GM21447 (cell line): ENCODE measurements around the gene BLZF1.
"Not testable (repeated sequence)": the region's sequence is repeated elsewhere in the genome, so short reads cannot be mapped to it uniquely, and the experiment has no call there.

Experiments used
- ATAC-seq: cut with Tn5 transposase; IDR thresholded peaks from one replicate; pipeline ENCODE4 v1.9.1; 2021; ENCODE audit not compliant: unreplicated experiment

BLZF1 gene

GRCh38 chr1:169367686-169368405 lies at the start of gene BLZF1, which contains the start of gene NME7:
BLZF1 (plus strand) TSS chr1:169368195; CDS start chr1:169369523, 1,328 bp downstream.
NME7 (minus strand) TSS chr1:169367797; CDS start chr1:169367710, 87 bp downstream.
- peak; percentile 96 for ATAC-seq

DNA sequence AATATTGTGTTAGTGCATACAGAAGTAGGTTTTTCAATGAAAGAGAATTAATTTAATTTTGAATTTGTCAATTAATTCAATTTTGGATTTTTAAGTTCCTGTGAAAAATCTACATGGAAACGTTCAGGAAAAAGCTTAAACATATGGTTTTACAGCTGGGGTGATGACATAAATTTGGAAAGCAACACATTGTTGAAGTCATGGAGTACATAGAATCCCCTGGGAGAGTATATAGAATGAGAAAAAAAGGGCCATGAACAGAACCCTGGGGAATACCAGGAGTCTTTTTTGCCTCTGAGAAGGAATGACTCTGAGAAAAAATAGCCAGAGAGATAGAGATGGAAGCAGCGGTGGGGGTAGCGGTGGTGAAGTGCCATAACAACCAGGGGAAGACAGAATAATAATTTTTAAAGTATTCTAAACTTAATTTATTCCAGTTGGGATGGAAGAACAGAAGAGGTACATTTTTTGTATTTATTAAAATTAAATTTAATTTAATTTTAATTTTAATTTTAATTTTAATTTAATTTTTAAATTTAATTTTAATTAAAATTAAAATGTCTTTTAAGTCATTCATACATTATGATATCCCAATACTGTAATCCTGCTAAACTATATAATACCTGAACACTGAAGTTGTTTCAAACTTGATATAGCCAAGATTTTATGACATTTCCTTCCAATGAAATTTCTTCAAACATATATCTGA lies 49.3 kb upstream of the BLZF1 start:
- ATAC-seq = no peak

DNA sequence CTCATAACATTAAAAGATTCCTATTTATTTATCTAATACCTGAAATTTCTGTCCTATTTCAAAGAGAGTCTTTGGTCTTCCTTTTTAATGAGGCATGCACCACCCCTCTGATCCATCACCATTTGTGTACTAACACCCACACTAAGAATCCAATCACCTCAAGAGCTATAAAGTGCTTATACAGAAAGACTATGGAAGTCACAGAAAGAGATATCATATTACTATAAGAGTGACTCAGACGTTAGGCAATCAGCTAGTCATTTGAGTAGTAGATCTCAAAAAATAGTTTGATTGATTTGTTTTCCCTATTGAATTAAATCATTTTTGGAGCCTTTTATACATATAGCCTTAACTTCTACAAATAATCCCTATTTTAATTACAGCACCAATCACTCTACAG lies 46.5 kb upstream of the BLZF1 start:
- no peak for ATAC-seq

- no peak for ATAC-seq
Measured at GRCh38 chr1:169322138-169322537, 45.9 kb upstream of the BLZF1 start.

DNA sequence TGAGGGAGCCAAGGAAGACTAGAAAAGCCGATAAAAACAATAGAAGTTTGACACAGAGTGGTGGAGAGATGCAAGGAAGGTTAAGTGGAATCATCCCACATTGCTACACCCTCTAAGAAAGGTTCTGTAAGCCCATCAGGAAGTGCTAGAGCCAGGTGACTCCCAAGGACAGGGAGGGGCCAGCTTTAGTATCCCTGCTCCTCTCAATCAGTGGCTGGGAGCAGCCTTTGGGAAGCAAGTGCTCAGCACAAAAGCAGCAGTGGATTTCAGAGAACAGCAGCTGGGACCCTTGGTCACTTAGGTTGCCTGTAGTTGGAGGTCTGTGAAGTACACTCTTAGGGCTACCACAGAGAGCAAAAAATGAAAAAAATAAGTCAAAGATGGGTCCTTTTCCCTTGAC lies 42.9 kb upstream of the BLZF1 start:
- no peak for ATAC-seq

- peak; percentile 42 for ATAC-seq
Measured at GRCh38 chr1:169326261-169326955, 41.6 kb upstream of the BLZF1 start.

DNA sequence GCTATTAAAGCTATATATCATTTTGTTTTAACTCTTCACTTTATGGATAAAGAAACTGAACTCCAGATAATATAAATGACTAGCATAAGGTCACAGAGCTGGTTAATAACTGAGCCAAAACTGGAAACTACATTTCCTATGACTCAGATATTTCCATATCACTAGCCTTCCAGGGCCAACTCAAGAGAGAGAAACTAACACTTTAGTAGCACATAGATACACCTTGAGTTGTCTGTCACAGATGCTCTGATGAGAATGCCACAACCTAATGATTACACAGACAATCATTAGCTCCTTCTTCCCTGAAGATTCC lies 41.1 kb upstream of the BLZF1 start:
- peak; percentile 98 for ATAC-seq

DNA sequence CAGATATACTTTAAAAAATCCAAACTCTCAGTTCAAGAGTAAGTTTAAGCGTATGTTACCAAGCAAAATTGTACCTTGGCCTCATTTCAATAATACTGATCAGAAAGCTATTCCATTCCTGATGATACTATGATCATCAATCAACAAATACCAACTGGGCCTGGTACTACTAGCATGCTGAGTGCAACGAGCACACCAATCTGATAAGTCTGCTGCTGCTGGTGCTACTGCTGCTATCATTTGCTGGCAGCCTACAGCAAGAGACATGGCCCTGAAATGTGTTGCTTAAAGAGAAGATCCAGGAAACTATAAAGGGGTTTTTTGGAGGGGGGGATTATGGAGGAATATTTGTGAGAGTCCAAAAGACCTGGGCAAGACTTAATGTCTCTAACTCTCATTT lies 40.1 kb upstream of the BLZF1 start:
- no peak for ATAC-seq

DNA sequence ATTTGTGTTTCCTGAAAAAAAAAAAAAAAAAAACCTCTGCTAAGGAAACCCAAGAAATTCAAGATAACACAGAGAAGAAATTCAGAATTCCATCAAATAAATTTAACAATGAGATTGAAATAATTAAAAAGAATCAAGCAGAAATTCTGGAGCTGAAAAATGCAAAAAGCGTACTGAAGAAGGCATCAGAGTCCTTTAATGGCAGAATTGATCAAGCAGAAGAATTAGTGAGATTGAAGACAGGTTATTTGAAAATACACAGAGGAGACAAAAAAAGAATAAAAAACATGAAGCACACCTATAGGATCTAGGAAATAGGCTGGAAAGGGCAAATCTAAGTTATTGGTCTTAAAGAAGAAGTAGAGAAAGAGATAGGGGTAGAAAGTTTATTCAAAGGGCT lies 38.6 kb upstream of the BLZF1 start:
- no peak for ATAC-seq

DNA sequence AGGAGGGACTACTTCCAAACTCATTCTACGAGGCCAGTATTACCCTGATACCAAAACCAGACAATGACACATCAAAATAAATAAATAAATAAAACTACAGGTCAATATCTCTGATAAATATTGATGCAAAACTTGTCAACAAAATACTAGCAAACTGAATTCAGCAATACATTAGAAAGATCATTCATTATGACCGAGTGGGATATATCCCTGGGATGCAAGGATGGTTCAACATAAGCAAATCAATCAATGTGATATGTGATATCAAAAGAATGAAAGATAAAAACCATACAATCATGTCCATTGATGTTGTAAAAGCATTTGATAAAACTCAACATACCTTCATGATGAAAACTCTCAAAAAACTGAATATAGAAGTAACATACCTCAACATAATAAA lies 37.1 kb upstream of the BLZF1 start:
- ATAC-seq = no peak

DNA sequence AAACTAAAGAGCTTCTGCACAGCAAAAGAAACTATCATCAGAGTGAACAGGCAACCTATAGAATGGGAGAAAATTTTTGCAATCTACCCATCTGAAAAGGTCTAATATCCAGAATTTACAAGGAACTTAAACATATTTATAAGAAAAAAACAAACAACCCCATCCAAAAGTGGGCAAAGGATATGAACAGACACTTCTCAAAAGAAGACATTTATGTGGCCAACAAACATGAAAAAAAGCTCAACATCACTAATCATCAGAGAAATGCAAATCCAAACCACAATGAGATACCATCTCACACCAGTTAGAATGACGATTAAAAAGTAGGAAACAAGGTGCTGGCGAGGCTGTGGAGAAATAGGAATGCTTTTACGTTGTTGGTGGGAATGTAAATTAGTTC lies 33.3 kb upstream of the BLZF1 start:
- not testable (repeated sequence) for ATAC-seq

DNA sequence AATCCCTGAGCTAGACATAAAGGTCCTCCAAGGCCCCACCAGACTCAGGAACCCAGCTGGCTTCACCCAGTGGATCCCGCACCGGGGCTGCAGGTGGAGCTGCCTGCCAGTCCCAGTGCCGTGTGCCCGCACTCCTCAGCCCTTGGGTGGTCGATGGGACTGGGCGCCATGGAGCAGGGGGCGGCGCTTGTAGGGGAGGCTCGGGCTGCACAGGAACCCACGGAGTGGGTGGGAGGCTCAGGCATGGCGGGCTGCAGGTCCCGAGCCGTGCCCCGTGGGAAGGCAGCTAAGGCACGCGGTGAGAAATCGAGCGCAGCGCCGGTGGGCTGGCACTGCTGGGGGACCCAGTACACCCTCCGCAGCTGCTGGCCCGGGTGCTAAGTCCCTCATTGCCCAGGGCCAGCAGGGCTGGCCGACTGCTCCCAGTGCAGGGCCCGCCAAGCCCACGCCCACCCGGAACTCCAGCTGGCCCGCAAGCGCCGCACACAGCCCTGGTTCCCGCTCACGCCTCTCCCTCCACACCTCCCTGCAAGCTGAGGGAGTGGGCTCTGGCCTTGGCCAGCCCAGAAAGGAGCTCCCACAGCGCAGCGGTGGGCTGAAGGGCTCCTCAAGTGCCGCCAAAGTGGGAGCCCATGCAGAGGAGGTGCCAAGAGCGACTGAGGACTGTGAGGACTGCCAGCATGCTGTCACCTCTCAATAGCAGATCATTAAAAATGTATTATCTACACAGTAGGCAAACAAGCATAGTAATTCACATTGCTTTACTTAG lies 30.9 kb upstream of the BLZF1 start:
- ATAC-seq = not testable (repeated sequence)

DNA sequence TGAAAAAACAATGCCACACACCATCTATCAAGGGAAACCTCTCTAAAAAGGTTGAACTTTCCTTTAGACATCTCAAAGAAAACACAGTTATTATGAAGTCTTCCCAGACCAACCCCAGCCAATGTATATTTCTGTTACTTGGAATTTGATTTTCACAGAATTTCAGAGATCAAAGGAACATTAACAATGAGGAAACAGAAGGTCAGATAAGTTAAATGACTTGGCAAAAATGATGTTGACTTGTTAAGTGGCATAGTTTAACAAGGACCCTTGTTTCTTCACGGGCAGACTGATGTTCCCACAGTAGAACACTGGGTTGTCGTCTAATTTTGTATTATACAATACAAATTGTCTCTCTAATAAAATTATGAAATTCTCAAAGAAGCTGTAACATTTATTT lies 29.4 kb upstream of the BLZF1 start:
- no peak for ATAC-seq

GRCh38 chr1:169339773-169340172 lies 28.2 kb upstream of the BLZF1 start:
- no peak for ATAC-seq

GRCh38 chr1:169340882-169341281 lies 27.1 kb upstream of the BLZF1 start:
- ATAC-seq = no peak

- not testable (repeated sequence) for ATAC-seq
Measured at GRCh38 chr1:169342096-169342495, 25.9 kb upstream of the BLZF1 start.

DNA sequence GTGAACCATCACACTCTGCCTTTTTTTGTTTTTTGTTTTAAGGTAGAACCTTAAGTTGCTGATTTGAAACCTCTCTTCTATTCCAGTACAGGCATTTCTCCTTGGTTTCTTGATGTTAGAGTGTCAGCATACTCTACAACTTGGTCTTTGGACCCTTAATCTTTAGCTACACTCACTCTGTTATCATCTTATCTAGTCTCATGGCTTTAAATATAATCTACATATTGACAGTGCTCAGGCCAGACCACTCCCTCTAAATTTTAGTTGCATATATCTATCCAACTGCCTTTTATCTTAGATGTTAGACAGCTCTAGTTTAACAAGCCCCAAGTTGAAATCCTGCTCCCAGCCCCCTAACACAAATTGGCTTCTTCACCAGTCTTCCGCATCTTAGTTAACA lies 22.5 kb upstream of the BLZF1 start:
- no peak for ATAC-seq

- ATAC-seq = no peak
Measured at GRCh38 chr1:169346036-169346589, 21.9 kb upstream of the BLZF1 start.

DNA sequence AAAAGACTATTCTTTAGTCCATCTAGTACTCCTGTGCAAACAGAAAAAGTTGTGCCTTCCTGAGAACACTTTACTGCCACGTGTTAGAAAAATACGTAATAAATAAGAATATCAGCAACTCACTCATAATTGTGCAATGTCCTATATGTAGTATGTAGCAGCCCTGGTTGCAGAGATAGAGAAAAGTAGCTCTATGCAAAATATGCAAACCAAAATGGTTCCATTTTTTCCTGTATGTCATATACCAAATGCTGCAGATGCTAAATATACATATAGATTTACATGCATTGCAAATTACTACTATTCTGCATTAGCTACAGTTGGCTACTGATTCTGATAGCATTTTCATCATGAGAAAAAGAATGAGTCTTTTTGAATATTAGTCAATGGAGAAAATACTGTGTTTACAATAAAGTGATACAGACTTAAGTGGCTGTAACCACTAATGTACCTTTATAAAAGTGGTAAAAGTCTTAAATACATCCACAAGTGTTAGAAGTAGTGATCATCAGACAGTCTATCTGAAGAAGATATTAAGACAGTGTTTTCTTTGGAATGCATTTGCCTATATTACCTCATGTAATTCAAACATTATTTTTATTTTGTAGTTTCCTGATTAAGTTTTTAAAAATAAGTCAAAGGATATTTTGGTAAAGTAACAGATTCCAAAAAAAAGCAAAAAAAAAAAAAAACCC lies 20.2 kb upstream of the BLZF1 start:
- no peak for ATAC-seq

- no peak for ATAC-seq
Measured at GRCh38 chr1:169348383-169349036, 19.5 kb upstream of the BLZF1 start.
